Activated B cell treated with CpG ODN at 0.5 μM for 24 hours (primary cell): ENCODE results near the gene FAM161B. TPM values are rescaled to one million over a fixed set of nuclear protein-coding genes. Genes with fewer than 3 reads are reported as not detected.

Experiments
- ATAC-seq: fragments of 200-7000 bp; cut with Tn5 transposase; one replicate; pipeline ENCODE4 v1.10.0; 2021; ENCODE audit warnings: low read depth, mild to moderate bottlenecking, moderate library complexity
- CTCF ChIA-PET: fragments of 350-600 bp; sonication (Branson Sonifier 250); formaldehyde crosslinking; loops from one replicate; lab custom pipeline; 2021; ENCODE audit warnings: antibody characterized with exemption; lab: Charles Lee
- POLR2A ChIA-PET: fragments of 350-600 bp; sonication (Branson Sonifier 250); formaldehyde crosslinking; loops from one replicate; lab custom pipeline; 2021; ENCODE audit warnings: antibody characterized with exemption; lab: Charles Lee
- DNase-seq: peaks from one replicate; pipeline ENCODE4 v3.0.0; 2022
- H3K27ac Mint-ChIP-seq: one replicate; pipeline ENCODE4 v1.8.0; 2020; ENCODE audit warnings: mixed read lengths
- H3K27me3 Mint-ChIP-seq: one replicate; pipeline ENCODE4 v1.8.0; 2021; ENCODE audit warnings: mixed read lengths
- H3K36me3 Mint-ChIP-seq: one replicate; pipeline ENCODE4 v1.8.0; 2021; ENCODE audit warnings: low read depth, mixed read lengths
- H3K4me1 Mint-ChIP-seq: one replicate; pipeline ENCODE4 v1.8.0; 2021; ENCODE audit warnings: mixed read lengths
- H3K4me3 Mint-ChIP-seq: one replicate; pipeline ENCODE4 v1.8.0; 2020; ENCODE audit warnings: mild to moderate bottlenecking, mixed read lengths
- H3K9me3 Mint-ChIP-seq: one replicate; pipeline ENCODE4 v1.8.0; 2020; ENCODE audit warnings: mixed read lengths
- intact Hi-C: fragments of 100-400 bp; cut with micrococcal nuclease; formaldehyde crosslinking; loops from one replicate; pipeline ENCODE4 v1.15.1; 2024
- total RNA-seq: library from RNA; stranded (reverse); gene quantifications from 2 replicates; pipeline ENCODE4 v1.2.3, GENCODE V29; 2022
- TF ChIP-seq, protein P1 (sequence below): fragments of 200-600 bp; IDR thresholded peaks from one replicate; pipeline ENCODE4 v1.8.0; 2022; ENCODE audit warnings: antibody characterized with exemption, mild to moderate bottlenecking

FAM161B gene
- total RNA-seq, 1 donor from 2014 or later, result 2.3 TPM

DNA sequence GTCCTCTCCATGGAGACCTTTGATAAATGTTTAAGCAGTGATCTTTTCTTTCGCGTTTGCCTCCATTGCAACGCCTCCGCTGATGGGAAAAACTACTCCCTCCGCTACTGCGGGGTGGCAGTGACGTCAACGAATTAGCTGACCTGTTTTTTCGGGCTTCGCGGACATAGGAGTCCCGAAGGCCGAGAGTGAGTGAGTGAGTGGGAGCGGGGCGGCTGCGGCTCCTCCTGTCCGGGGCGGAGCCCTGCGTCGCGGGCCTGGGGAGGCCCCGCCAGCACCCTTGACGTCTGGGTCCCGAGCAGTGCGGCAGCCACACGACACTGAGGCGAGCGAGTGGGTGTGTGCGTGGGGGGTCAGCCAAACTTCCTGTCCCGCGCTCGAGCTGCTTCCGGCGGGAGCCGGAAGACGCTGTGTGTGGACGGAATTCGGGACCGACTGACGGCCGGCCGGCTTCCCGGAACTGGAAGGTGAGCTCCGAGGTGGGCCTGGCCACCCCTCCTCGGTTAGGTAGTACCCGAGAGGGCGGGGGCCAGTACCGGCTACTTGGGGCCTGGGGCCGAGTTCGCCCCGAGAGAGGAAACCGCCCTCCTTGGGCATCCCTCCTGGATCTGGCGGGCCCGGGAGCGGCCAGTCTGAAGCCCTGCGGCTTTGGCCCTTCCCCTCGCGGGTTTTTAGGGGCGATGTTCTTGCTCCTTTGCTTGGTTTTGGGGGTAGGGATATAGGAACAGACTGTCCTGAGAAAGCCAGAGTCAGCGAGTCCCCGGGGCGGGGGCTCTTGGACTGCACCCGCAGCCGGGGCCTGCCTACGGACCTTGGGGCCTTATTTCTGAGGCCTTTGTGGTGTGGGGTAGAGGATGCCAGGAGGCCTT is 63.2 kb downstream of the FAM161B start, which contains the start of gene ZNF410:
Gene ZNF410 (plus strand): TSS at position 411 of the 869 bp plus-strand sequence. CDS start 5,317 bp downstream, outside the sequence.
- intact Hi-C loops, result loop anchor here (1.0 to 5.0 kb wide), 10 partner anchors 34 to 876 kb away; partner anchors contain the start of genes BBOF1, COQ6, ENTPD5 and FAM161B
- peak within 1 kb of the TSS; percentile 96 for H3K4me3 Mint-ChIP-seq
- no peaks in the 10 kb centered on the region for H3K27me3 Mint-ChIP-seq
- ATAC-seq (peak; percentile 98), DNase-seq (peak; percentile 79)
- CTCF ChIA-PET, result interaction anchor here (0.5 to 3.8 kb wide), 3 partner anchors 24 to 157 kb away, joined by 3 to 13 read pairs (median 3); no protein-coding TSS in a partner anchor
- peaks cover 42% of the 10 kb centered on the region for H3K4me1 Mint-ChIP-seq
- TF ChIP-seq, protein P1, sequence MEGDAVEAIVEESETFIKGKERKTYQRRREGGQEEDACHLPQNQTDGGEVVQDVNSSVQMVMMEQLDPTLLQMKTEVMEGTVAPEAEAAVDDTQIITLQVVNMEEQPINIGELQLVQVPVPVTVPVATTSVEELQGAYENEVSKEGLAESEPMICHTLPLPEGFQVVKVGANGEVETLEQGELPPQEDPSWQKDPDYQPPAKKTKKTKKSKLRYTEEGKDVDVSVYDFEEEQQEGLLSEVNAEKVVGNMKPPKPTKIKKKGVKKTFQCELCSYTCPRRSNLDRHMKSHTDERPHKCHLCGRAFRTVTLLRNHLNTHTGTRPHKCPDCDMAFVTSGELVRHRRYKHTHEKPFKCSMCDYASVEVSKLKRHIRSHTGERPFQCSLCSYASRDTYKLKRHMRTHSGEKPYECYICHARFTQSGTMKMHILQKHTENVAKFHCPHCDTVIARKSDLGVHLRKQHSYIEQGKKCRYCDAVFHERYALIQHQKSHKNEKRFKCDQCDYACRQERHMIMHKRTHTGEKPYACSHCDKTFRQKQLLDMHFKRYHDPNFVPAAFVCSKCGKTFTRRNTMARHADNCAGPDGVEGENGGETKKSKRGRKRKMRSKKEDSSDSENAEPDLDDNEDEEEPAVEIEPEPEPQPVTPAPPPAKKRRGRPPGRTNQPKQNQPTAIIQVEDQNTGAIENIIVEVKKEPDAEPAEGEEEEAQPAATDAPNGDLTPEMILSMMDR, result no peak
- peak within 1 kb of the TSS; percentile 96 for H3K27ac Mint-ChIP-seq
- H3K9me3 Mint-ChIP-seq, result no peaks in the 10 kb centered on the region
- POLR2A ChIA-PET, result interaction anchor here (0.6 to 2.5 kb wide), 15 partner anchors 8 to 828 kb away, joined by 3 to 30 read pairs (median 4); partner anchors contain the start of genes ACOT2, BBOF1, COQ6 and ENTPD5
- H3K36me3 Mint-ChIP-seq, result peaks cover 14% of the 10 kb centered on the region

DNA sequence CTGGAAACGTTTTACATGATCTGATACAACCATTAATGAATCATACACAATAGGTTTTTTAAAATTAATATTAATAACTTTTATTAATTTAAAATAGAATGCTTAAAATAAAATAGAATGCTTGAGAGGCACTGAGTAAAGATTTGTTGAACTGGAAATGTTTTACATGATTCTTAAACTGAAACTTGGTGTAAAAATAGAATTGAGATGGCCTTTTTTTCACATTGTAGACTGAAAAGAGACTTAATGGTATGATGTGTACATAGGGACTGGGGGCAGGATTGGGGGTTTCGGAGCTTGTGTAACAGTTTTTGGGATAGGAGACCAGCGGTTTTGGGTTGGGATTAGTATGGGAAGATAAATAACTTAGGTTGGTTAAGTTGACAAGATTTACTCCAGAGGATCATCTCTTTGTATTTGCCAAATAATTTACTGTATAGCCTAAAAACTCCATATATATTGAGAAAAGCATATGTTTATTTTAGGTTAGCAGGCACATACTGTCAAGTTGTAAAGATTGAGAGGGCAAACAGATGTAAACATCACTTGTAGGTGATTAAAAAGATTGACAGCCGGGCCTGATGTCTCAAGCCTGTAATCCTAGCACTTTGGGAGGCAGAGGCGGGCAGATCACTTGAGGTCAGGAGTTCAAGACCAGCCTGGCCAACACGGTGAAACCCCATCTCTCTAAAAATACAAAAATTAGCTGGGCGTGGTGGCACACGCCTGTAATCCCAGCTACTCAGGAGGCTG is 65.3 kb downstream of the FAM161B start:
- Mint-ChIP-seq H3K4me3 (peak overlapping the region; percentile 48), H3K27me3 (no peaks in the 10 kb centered on the region), H3K4me1 (peaks cover 40% of the 10 kb centered on the region), H3K27ac (no peak overlapping the region), H3K36me3 (peaks cover 11% of the 10 kb centered on the region), H3K9me3 (no peaks in the 10 kb centered on the region)
- TF ChIP-seq, protein P1, result no peak
- no peak for ATAC-seq
- CTCF ChIA-PET, result no interaction called here
- DNase-seq, result no peak
- POLR2A ChIA-PET, result no interaction called here
- intact Hi-C loops, result loop anchor here (5.0 kb wide), 1 partner anchor 157 kb away; no protein-coding TSS in a partner anchor

Other genes with a start within 250 kb of the FAM161B start
- gene PNMA1, start 235.7 kb downstream of the FAM161B start, total RNA-seq, result 19.9 and 22.2 TPM in 2 replicates
- gene PTGR2, start 98.3 kb downstream of the FAM161B start, total RNA-seq, result 4.6 and 4.8 TPM in 2 replicates
- 58.4 and 64.7 TPM in 2 replicates for gene ZNF410, start 63.2 kb downstream of the FAM161B start, total RNA-seq
- 23.0 and 30.7 TPM in 2 replicates for gene COQ6, start 208 bp upstream of the FAM161B start, total RNA-seq
- gene ENTPD5, start 69.2 kb upstream of the FAM161B start, total RNA-seq, result 9.3 and 10.4 TPM in 2 replicates
- gene BBOF1, start 69.3 kb upstream of the FAM161B start, total RNA-seq, result 1.6 and 2.2 TPM in 2 replicates
- gene ALDH6A1, start 134.4 kb upstream of the FAM161B start, total RNA-seq, result 9.8 and 11.5 TPM in 2 replicates
- gene LIN52, start 134.9 kb upstream of the FAM161B start, total RNA-seq, result 7.6 and 12.4 TPM in 2 replicates